ENCODE results near the gene RASA4B. TPM values are rescaled to one million over a fixed set of nuclear protein-coding genes. Genes with fewer than 3 reads are reported as not detected.
A peak's percentile ranks its signal among the peaks of the same experiment; 100 is the strongest.

The RASA4B gene
- total RNA-seq, 1 experiment from 2014 or later: 9.5 TPM

DNA sequence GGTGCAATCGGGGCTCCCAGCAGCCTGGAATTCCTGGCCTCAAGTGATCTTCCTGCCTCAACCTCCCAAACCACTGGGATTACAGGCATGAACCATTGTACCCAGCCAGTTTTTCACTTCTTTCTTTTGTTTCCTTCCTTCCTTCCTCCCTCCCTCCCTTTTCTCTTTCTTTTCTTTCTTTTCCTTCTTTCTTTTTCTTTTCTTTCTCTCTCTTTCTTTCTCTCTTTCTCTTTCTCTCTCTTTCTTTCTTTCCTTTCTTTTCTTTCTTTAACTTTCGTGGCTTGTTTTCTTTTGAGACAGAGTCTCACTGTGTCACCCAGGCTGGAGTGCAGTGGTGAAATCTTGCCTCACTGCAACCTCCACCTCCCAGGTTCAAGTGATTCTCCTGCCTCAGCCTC, 71.9 kb downstream of the RASA4B start:
- Histone ChIP-seq H3K4me3 (no peak overlapping the region), H3K27ac (no peak overlapping the region), H3K4me1 (replicated peaks) (peaks cover 27% of the 10 kb centered on the region), H3K9me3 (replicated peaks) (no peaks in the 10 kb centered on the region), H3K36me3 (peaks cover 29% of the 10 kb centered on the region), H3K27me3 (replicated peaks) (no peaks in the 10 kb centered on the region)
- DNase-seq (ENCODE audit: low read depth in 1 of 2, low spot score in 2 of 2): no peak

- Histone ChIP-seq H3K4me1 (replicated peaks) (peaks cover 32% of the 10 kb centered on the region), H3K9me3 (replicated peaks) (no peaks in the 10 kb centered on the region), H3K27ac (no peak overlapping the region), H3K36me3 (peaks cover 29% of the 10 kb centered on the region), H3K4me3 (no peak overlapping the region), H3K27me3 (replicated peaks) (no peaks in the 10 kb centered on the region)
- DNase-seq (ENCODE audit: low read depth in 1 of 2, low spot score in 2 of 2): no peak
These were observed 72.5 kb downstream of the RASA4B start for GRCh38 chr7:102444961-102445673.

DNA sequence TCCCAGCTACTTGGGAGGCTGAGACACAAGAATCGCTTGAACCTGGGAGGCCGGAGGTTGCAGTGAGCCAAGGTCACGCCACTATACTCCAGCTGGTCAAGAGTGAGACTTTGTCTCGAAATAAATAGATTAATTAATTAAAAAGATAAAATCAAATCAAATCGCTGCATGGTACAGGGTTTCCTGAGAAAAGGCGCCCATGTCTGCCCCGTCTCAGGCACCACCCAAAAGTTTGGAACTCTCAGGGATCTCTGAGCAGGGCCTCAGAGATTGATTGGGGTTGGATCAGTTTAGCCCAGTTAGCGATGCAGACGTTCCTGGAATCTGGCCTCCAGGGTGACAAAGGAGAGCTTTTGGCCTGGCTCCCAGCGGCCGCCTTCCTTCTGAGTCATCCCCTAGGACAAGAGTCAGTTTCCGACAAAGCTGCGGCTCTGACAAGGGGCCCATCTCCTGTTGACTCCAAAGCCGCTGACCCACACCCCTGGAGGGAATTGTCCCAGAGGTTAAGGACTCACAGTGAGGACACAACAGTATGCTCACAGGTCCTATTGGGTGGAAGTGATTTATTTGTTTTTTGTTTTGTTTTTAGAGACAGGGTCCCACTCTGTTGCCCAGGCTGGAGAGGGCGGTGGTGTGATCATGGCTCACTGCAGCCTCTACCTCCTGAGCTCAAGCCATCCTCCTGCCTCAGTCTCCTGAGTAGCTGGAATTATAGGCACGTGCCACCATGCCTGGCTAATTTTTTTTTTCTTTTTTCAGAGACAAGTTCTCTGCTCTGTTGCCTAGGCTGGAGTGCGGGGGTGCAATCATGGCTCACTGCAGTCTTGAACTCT, 77.4 kb downstream of the RASA4B start:
- Histone ChIP-seq H3K4me3 (no peak overlapping the region), H3K9me3 (replicated peaks) (no peaks in the 10 kb centered on the region), H3K4me1 (replicated peaks) (peaks cover 20% of the 10 kb centered on the region), H3K36me3 (peaks cover 24% of the 10 kb centered on the region), H3K27me3 (replicated peaks) (no peaks in the 10 kb centered on the region), H3K27ac (peak overlapping the region; percentile 50)
- DNase-seq (ENCODE audit: low read depth in 1 of 2, low spot score in 2 of 2): peak; percentile 86 to 95

DNA sequence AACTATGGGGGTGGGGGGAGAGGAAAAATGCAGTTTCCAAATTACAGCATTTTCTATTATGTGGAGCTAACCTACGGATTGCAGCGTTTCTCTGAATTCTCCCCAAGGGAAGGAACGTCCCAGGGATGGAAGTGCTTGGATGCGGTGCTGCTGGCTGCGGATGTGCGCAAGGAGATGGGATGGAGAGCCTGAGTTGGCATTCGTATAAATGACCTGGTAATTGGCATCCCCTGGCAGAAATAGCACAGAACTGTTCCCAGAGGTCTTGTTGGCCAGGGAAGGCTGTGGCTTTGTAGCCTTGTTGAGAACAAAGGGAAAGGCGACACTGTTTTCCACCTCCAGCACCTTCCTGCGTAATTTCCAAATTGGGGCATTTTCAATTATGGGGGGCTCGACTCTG, 81.5 kb downstream of the RASA4B start:
- no peak for DNase-seq (ENCODE audit: low read depth in 1 of 2, low spot score in 2 of 2)
- no peaks in the 10 kb centered on the region for H3K27me3 ChIP-seq (replicated peaks)
- H3K27ac ChIP-seq: no peak overlapping the region
- peaks cover 17% of the 10 kb centered on the region for H3K36me3 ChIP-seq
- H3K4me3 ChIP-seq: no peak overlapping the region
- H3K9me3 ChIP-seq (replicated peaks): no peaks in the 10 kb centered on the region
- H3K4me1 ChIP-seq (replicated peaks): peaks cover 32% of the 10 kb centered on the region

DNA sequence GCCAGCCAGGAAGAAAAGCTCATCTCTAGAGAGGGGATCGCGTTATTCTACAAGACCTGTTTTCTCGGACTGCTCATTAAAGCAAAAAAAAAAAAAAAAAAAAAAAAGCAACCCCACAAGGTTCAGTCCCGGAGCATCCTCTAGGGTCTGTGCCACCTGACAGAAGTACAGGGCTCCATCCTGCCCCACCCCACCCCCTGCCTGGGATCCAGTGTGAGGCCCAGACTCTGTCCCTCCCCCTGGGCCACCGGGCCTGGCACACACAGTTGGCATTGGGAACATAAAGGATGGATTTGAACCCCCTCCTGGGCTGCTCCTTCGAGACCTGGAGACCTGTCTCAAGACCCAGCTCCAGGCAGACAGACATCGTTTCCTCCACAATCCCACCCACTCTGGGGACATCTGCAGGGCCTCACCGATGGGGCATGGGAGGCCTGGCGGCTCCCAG, 83.5 kb downstream of the RASA4B start:
- Histone ChIP-seq H3K27ac (no peak overlapping the region), H3K36me3 (peaks cover 10% of the 10 kb centered on the region), H3K4me1 (replicated peaks) (peaks cover 16% of the 10 kb centered on the region), H3K4me3 (peak overlapping the region; percentile 67), H3K9me3 (replicated peaks) (no peaks in the 10 kb centered on the region), H3K27me3 (replicated peaks) (no peaks in the 10 kb centered on the region)
- DNase-seq (ENCODE audit: low read depth in 1 of 2, low spot score in 2 of 2): no peak

GRCh38 chr7:102433219-102434038, 84.1 kb downstream of the RASA4B start, which contains the start of gene ORAI2:
Gene ORAI2, plus strand, starts transcription at chr7:102433575. Its CDS starts 5,382 bp downstream, at chr7:102438957.
- H3K4me3 ChIP-seq: peak within 1 kb of the TSS; percentile 67
- H3K4me1 ChIP-seq (replicated peaks): peaks cover 13% of the 10 kb centered on the region
- H3K27me3 ChIP-seq (replicated peaks): no peaks in the 10 kb centered on the region
- peak within 1 kb of the TSS; percentile 21; the same call in 1 of the 2 replicates for H3K27ac ChIP-seq
- H3K9me3 ChIP-seq (replicated peaks): no peaks in the 10 kb centered on the region
- peaks cover 4% of the 10 kb centered on the region for H3K36me3 ChIP-seq
- peak; percentile 39 to 75 for DNase-seq (ENCODE audit: low read depth in 1 of 2, low spot score in 2 of 2)

Other genes starting within 250 kb of the RASA4B start
- gene SH2B2, start 230.9 kb downstream of the RASA4B start, total RNA-seq (2014; rRNA removed; shearing (Covaris generic)): 62.6 and 83.1 TPM in 2 replicates
- gene SPDYE6, start 161.3 kb downstream of the RASA4B start, total RNA-seq (2014; rRNA removed; shearing (Covaris generic)): not detected in 2 replicates
- gene PRKRIP1, start 121.4 kb downstream of the RASA4B start, total RNA-seq (2014; rRNA removed; shearing (Covaris generic)): 29.6 and 30.7 TPM in 2 replicates
- gene ORAI2, start 84.2 kb downstream of the RASA4B start, total RNA-seq (2014; rRNA removed; shearing (Covaris generic)): 18.3 and 27.0 TPM in 2 replicates
- 26.4 and 27.4 TPM in 2 replicates for gene ALKBH4, start 52.9 kb downstream of the RASA4B start, total RNA-seq (2014; rRNA removed; shearing (Covaris generic))
- 43.3 and 66.3 TPM in 2 replicates for gene LRWD1, start 52.8 kb downstream of the RASA4B start, total RNA-seq (2014; rRNA removed; shearing (Covaris generic))
- gene POLR2J, start 38.9 kb downstream of the RASA4B start, total RNA-seq (2014; rRNA removed; shearing (Covaris generic)): 17.8 and 44.1 TPM in 2 replicates
- 0.24 and 1.6 TPM in 2 replicates for gene UPK3BL2, start 25.9 kb upstream of the RASA4B start, total RNA-seq (2014; rRNA removed; shearing (Covaris generic))
- not detected in 2 replicates for gene SPDYE2, start 33.4 kb upstream of the RASA4B start, total RNA-seq (2014; rRNA removed; shearing (Covaris generic))
- 15.7 and 21.3 TPM in 2 replicates for gene POLR2J3, start 54.8 kb upstream of the RASA4B start, total RNA-seq (2014; rRNA removed; shearing (Covaris generic))
- 15.4 and 19.4 TPM in 2 replicates for gene RASA4, start 99.0 kb upstream of the RASA4B start, total RNA-seq (2014; rRNA removed; shearing (Covaris generic))
- 20.9 and 21.2 TPM in 2 replicates for gene UPK3BL1, start 125.0 kb upstream of the RASA4B start, total RNA-seq (2014; rRNA removed; shearing (Covaris generic))
- not detected in 2 replicates for gene SPDYE2B, start 132.5 kb upstream of the RASA4B start, total RNA-seq (2014; rRNA removed; shearing (Covaris generic))
- gene POLR2J2, start 153.9 kb upstream of the RASA4B start, total RNA-seq (2014; rRNA removed; shearing (Covaris generic)): 1.3 and 1.4 TPM in 2 replicates
- gene FAM185A, start 231.2 kb upstream of the RASA4B start, total RNA-seq (2014; rRNA removed; shearing (Covaris generic)): 6.9 and 10.1 TPM in 2 replicates

All from SJSA1 (cell line).